Neural crest cell (in vitro differentiated cells): ENCODE data around the gene ACAP2. TPM values are rescaled to one million over a fixed set of nuclear protein-coding genes. Genes with fewer than 3 reads are reported as not detected.

Experiments used
- DNase-seq: peaks from one replicate; pipeline ENCODE4 v3.0.0; 2021; ENCODE audit warnings: low read depth, mixed read lengths, low spot score
- H3K27ac Mint-ChIP-seq: one replicate; pipeline ENCODE4 v1.8.0; 2021; ENCODE audit warnings: mild to moderate bottlenecking, mixed read lengths; ENCODE audit not compliant: unreplicated experiment
- H3K27me3 Mint-ChIP-seq: 2 replicates; pipeline ENCODE4 v1.8.0; 2021; ENCODE audit warnings: low read depth, mild to moderate bottlenecking, mixed read lengths
- H3K36me3 Mint-ChIP-seq: 2 replicates; pipeline ENCODE4 v1.8.0; 2021; ENCODE audit warnings: low read depth, mild to moderate bottlenecking, mixed read lengths
- H3K4me1 Mint-ChIP-seq: 2 replicates; pipeline ENCODE4 v1.8.0; 2021; ENCODE audit warnings: mixed read lengths
- H3K4me3 Mint-ChIP-seq: one replicate; pipeline ENCODE4 v1.8.0; 2021; ENCODE audit warnings: mild to moderate bottlenecking, mixed read lengths
- H3K9me3 Mint-ChIP-seq: 2 replicates; pipeline ENCODE4 v1.8.0; 2021; ENCODE audit warnings: mixed read lengths
- total RNA-seq: library from RNA; stranded (reverse); gene quantifications from 2 replicates; pipeline ENCODE4 v1.2.1, GENCODE V29; 2021
- TF ChIP-seq, protein P1 (sequence below): fragments of 200-600 bp; sonication (generic); conservative IDR thresholded peaks from 2 replicates; pipeline ENCODE4 v1.5.0; 2021; ENCODE audit warnings: antibody characterized with exemption, mild to moderate bottlenecking

ACAP2 gene
- total RNA-seq, 1 donor from 2014 or later, result 35.7 TPM

DNA sequence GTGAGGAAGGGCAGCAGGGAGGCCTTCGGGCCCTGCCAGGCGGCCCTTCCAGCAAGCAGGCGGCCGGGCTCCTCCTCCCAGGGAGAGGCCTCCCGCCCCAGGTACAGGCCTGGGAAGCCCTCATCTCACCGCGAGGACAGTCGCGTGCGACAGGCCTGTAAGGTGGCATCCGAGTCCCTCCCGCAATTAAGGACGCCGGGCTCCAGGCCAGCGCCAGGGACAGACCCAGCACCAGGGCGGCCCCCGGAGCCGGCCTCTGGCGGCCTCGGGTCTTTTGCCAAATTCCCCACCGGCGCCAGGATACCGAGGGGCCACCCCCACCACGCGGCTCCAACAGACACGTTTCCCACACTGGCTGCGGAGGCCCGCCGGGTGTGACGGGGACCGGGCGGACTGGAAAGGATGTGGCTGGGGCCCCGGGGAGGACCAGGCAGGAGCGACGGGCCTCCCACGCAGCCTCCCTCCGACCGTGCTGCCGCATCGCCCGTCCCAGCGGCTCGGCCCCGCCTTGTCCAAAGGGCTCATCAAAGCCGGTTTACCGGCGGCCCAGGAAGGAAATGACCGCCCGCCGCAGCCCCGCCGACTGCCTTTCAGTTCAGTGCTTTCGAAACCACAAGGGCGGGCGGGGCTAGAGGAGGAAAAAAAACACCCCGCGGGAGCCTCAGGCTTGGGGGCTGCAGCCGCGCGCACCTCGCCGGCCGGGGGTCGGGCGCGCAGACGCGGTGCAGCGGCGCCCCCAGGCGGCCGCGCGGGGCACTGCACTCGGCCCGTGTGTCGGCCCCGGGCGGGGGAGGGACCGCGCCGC is 183.1 kb downstream of the ACAP2 start:
- peaks cover 11% of the 10 kb centered on the region for H3K4me1 Mint-ChIP-seq
- DNase-seq, result peak; percentile 85
- peaks cover 2% of the 10 kb centered on the region for H3K36me3 Mint-ChIP-seq
- TF ChIP-seq, protein P1, sequence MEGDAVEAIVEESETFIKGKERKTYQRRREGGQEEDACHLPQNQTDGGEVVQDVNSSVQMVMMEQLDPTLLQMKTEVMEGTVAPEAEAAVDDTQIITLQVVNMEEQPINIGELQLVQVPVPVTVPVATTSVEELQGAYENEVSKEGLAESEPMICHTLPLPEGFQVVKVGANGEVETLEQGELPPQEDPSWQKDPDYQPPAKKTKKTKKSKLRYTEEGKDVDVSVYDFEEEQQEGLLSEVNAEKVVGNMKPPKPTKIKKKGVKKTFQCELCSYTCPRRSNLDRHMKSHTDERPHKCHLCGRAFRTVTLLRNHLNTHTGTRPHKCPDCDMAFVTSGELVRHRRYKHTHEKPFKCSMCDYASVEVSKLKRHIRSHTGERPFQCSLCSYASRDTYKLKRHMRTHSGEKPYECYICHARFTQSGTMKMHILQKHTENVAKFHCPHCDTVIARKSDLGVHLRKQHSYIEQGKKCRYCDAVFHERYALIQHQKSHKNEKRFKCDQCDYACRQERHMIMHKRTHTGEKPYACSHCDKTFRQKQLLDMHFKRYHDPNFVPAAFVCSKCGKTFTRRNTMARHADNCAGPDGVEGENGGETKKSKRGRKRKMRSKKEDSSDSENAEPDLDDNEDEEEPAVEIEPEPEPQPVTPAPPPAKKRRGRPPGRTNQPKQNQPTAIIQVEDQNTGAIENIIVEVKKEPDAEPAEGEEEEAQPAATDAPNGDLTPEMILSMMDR, result peak; percentile 83
- H3K9me3 Mint-ChIP-seq, result no peaks in the 10 kb centered on the region
- no peak overlapping the region for H3K27ac Mint-ChIP-seq
- H3K4me3 Mint-ChIP-seq, result peak overlapping the region; percentile 80
- H3K27me3 Mint-ChIP-seq, result no peaks in the 10 kb centered on the region

DNA sequence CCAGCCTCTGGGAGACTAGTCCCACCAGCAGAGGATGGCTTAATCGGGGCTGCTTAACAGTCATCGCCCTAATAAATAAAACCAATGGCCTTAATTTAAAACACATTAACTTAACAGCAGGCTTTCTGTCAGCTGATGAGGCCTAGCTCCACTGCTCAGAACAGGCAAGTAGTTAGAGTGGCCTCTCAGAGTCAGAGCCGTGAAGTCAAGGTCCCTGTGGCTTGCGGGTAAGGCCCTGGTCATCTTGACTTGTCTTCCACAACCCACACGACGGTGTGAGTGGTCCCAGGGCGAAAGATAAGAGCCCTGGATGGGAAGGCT is 183.7 kb downstream of the ACAP2 start:
- no peaks in the 10 kb centered on the region for H3K9me3 Mint-ChIP-seq
- no peak overlapping the region for H3K27ac Mint-ChIP-seq
- no peaks in the 10 kb centered on the region for H3K27me3 Mint-ChIP-seq
- H3K4me3 Mint-ChIP-seq, result peak overlapping the region; percentile 56
- DNase-seq, result no peak
- TF ChIP-seq, protein P1, result no peak
- peaks cover 11% of the 10 kb centered on the region for H3K4me1 Mint-ChIP-seq
- peaks cover 2% of the 10 kb centered on the region for H3K36me3 Mint-ChIP-seq

DNA sequence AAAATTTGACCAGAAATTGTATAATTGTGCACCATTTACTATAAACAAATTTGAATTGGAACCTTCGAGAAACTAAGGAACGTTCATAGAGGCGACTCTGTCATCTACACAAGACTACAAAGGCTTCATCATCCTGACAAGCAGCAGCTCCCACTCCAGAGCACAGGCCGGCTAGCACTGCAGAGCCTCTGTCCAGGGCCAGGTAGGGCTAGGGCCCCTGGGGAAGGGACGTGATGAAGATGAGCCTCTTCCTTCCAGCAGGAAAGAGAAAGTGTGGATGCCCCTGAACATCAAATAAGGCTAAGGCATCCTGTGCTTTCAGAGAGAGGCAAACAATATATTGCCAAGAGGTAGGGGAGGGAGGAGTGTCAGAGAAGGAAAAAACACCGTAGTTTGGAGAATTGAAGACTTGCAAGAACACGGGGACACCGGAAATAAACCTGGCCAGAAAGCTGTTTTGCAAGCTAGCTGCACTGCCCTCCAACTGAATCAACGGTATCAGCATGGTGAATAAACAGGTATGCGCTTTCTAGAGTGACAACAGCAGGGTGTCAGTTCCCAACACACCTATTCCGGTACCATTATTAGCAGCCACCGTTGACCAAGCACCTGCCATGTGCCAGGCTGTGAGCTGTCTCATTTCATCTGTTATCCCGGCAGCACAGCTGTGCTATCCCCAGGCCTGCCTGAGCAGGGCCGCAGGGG is 184.2 kb downstream of the ACAP2 start:
- Mint-ChIP-seq H3K4me3 (peak overlapping the region; percentile 56), H3K36me3 (peaks cover 2% of the 10 kb centered on the region), H3K27me3 (no peaks in the 10 kb centered on the region), H3K4me1 (peaks cover 11% of the 10 kb centered on the region), H3K27ac (no peak overlapping the region), H3K9me3 (no peaks in the 10 kb centered on the region)
- TF ChIP-seq, protein P1, result no peak
- DNase-seq, result no peak

DNA sequence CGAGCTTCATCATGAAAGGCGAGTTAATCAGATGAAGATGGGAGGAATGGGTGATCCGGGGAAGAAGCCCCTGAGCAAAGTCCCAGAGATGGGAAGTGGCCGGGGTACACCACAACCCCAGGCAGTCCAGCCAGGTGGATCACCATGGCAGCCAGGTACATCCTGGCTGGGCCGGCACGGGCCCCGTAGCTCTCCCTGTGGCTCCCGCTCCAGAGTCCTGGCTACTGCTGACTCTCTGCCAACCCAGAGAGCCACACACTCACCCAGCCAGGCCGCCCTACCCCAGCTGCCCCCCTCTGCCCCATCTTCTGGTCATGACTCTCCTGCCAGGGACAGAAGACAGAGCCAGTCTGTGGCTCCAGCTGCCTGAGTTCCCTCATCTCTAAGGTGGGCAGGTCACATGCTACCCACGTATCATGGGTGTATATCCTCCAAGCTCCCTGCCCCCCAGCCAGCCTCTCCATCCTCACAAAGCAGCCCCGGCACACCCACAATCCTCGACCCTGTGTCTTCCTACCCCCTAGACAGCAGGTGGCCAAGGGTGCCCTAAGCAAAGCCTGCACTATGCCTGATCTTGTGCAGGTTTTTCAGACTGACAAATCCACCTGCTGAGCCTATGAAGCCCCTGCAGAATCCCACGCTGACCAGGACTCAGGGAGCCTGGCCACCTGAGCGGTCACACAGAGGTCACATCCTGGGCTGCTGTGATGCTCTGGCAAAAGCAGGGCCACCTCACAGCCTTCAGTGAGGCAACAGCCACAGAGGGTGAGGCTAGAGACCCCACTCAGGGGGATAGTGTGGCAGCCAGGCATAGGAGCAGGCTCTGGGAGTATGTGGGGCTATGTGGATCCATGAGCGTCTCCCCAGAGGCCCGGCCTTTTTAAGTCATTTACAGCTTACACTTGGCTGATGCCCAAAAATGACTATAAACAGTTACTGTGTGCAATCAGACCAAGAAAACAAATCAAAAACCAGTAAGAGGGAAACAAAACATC is 185.1 kb downstream of the ACAP2 start:
- Mint-ChIP-seq H3K9me3 (no peaks in the 10 kb centered on the region), H3K4me3 (peak overlapping the region; percentile 56), H3K27ac (no peak overlapping the region), H3K4me1 (peaks cover 16% of the 10 kb centered on the region), H3K36me3 (peaks cover 2% of the 10 kb centered on the region), H3K27me3 (no peaks in the 10 kb centered on the region)
- DNase-seq, result no peak
- TF ChIP-seq, protein P1, result no peak

DNA sequence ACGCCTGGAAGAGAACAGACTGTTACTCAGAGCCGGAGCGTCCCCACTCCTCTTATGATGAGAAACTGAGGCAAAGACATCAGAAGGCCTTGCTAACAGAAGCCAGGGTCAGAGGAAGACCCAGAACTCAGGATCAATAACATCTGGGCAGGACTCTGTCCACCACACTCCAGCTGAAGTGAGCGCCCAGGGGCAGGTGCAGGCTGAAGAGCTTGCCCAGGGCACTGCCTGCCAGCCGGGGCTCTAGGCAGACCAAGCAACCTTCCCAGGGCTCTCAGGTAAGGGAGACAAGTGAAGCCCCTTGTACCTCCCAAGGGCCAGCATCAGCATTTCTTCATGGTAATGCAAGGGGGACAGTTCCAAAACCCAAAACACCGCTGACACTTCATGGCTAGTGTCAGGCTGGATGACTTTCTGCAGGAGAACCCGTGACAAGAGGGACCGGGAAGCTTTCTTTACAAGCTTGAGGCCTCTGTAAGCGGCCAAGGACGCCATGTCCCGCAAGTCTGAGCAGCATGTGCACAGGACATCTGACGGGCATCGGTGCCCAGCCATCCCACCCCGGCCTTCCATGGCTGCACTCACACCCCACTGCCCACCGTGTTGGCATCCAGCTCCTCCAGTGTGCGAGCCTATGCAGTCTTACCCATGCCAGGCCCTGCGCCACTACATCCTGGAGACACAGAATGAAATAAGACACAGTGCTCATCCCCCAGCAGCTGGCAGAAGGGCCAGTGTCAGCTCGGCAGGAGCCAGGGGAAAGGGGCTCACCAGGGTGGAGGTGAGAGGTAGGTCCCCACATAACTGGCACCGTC is 186.0 kb downstream of the ACAP2 start:
- no peak for DNase-seq

More for the DNA sequence above, 186.0 kb downstream of the ACAP2 start:
- TF ChIP-seq, protein P1, result no peak
- H3K4me3 Mint-ChIP-seq, result peak overlapping the region; percentile 31
- peaks cover 25% of the 10 kb centered on the region for H3K4me1 Mint-ChIP-seq
- H3K27me3 Mint-ChIP-seq, result no peaks in the 10 kb centered on the region
- no peaks in the 10 kb centered on the region for H3K9me3 Mint-ChIP-seq
- H3K36me3 Mint-ChIP-seq, result peaks cover 2% of the 10 kb centered on the region
- no peak overlapping the region for H3K27ac Mint-ChIP-seq
